Measurements from ENCODE around the gene TRIM24. TPM values are rescaled to one million over a fixed set of nuclear protein-coding genes. Genes with fewer than 3 reads are reported as not detected.
A peak's percentile ranks its signal among the peaks of the same experiment; 100 is the strongest.

Gene TRIM24
- total and polyA plus RNA-seq, 4 donors = 7.5 to 19.7 (median 11.2) TPM

DNA sequence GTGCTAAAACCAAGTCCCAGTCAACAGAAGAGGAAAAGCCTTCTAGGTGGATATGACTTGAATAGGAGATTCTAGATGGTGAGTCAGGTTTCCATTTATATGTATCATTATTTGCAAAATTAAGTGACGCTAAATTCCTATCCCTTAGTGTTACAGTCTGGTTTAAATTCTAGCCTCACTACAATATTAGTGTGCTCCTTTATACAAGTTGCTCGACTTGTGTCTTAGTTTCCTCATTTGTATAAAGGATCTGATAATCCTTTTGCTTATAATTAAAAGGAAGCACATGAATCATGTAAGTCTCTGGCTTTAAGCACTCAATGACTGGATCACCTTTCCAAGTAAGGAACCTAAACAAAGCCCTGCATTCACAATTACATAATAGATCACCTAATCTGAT, 135.4 kb downstream of the TRIM24 start:
- no peak overlapping the region for H3K27ac ChIP-seq (ENCODE audit: low read depth in 1 of 2, low read length in 2 of 2)
- 95% methylated on average over 2 of the region's 2 CpGs for WGBS
- H3K9me3 ChIP-seq (ENCODE audit: control insufficient read depth in 4 of 4, low read length in 3 of 4) = no peaks in the 10 kb centered on the region
- no peaks in the 10 kb centered on the region for H3K36me3 ChIP-seq (ENCODE audit: control insufficient read depth in 4 of 4, insufficient read depth in 3 of 4, low read depth in 1 of 4, low read length in 3 of 4)
- H3K4me3 ChIP-seq (ENCODE audit: low read depth in 1 of 3, low read length in 3 of 3) = no peak overlapping the region
- TF ChIP-seq SP1 (IDR thresholded peaks at IDR 0.05) = no peak
- TF ChIP-seq, protein P1, sequence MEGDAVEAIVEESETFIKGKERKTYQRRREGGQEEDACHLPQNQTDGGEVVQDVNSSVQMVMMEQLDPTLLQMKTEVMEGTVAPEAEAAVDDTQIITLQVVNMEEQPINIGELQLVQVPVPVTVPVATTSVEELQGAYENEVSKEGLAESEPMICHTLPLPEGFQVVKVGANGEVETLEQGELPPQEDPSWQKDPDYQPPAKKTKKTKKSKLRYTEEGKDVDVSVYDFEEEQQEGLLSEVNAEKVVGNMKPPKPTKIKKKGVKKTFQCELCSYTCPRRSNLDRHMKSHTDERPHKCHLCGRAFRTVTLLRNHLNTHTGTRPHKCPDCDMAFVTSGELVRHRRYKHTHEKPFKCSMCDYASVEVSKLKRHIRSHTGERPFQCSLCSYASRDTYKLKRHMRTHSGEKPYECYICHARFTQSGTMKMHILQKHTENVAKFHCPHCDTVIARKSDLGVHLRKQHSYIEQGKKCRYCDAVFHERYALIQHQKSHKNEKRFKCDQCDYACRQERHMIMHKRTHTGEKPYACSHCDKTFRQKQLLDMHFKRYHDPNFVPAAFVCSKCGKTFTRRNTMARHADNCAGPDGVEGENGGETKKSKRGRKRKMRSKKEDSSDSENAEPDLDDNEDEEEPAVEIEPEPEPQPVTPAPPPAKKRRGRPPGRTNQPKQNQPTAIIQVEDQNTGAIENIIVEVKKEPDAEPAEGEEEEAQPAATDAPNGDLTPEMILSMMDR (IDR thresholded peaks at IDR 0.05; ENCODE audit: low read depth, low read length, missing input control) = no peak
- TF ChIP-seq NR2F2 (IDR thresholded peaks at IDR 0.05) = no peak
- no peak for TF ChIP-seq FOXA1 (IDR thresholded peaks at IDR 0.05)
- no peak for TF ChIP-seq RXRA (IDR thresholded peaks at IDR 0.05)
- TF ChIP-seq HNF4G (IDR thresholded peaks at IDR 0.05) = no peak
- TF ChIP-seq GABPA (IDR thresholded peaks at IDR 0.05 in 1 of 2, conservative IDR thresholded peaks at IDR 0.05 in 1 of 2) = no peak
- TF ChIP-seq JUND (IDR thresholded peaks at IDR 0.05) = no peak
- no peak for TF ChIP-seq HNF4A (conservative IDR thresholded peaks at IDR 0.05)
- TF ChIP-seq, protein P2, sequence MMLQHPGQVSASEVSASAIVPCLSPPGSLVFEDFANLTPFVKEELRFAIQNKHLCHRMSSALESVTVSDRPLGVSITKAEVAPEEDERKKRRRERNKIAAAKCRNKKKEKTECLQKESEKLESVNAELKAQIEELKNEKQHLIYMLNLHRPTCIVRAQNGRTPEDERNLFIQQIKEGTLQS (IDR thresholded peaks at IDR 0.05) = no peak
- TF ChIP-seq, protein P3, sequence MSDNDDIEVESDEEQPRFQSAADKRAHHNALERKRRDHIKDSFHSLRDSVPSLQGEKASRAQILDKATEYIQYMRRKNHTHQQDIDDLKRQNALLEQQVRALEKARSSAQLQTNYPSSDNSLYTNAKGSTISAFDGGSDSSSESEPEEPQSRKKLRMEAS (IDR thresholded peaks at IDR 0.05) = no peak
- H3K4me1 ChIP-seq (ENCODE audit: control insufficient read depth in 4 of 4, insufficient read depth in 4 of 4, low read length in 3 of 4) = no peaks in the 10 kb centered on the region
- no peaks in the 10 kb centered on the region for H3K27me3 ChIP-seq (ENCODE audit: control insufficient read depth in 4 of 4, insufficient read depth in 4 of 4, low read length in 3 of 4)
- no peak for DNase-seq (ENCODE audit: low spot score)
- H3K9ac ChIP-seq (ENCODE audit: low read depth in 1 of 2, low read length in 2 of 2) = no peak overlapping the region

DNA sequence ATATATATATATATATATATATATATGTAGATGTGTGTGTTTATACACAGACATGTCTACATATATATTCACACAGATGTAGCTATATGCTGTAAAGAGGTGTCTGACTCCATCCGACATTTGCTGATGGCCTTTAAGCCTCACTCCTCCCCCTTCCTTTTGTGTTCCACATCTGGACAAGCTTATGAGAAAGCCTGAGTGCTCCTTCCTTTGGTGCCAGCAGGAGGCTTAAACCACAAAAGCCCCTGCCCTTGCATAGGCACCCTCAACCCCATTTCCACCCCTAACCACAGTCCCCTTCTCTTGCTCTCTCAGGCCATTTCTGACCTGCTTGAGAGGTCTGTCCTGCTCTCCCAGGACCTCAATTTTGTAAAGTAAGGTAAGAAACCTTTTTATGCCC, 142.4 kb downstream of the TRIM24 start:
- no peak for TF ChIP-seq JUND (IDR thresholded peaks at IDR 0.05)
- TF ChIP-seq EGR1 (IDR thresholded peaks at IDR 0.05; ENCODE audit: low read depth in 2 of 2) = no peak
- TF ChIP-seq HNF4G (IDR thresholded peaks at IDR 0.05) = no peak
- TF ChIP-seq RAD21 (IDR thresholded peaks at IDR 0.05) = no peak
- no peak for TF ChIP-seq RXRA (IDR thresholded peaks at IDR 0.05)
- TF ChIP-seq YY1 (IDR thresholded peaks at IDR 0.05) = no peak
- TF ChIP-seq TAF1 (conservative IDR thresholded peaks at IDR 0.05) = no peak
- TF ChIP-seq SP1 (IDR thresholded peaks at IDR 0.05) = no peak
- TF ChIP-seq, protein P2 (IDR thresholded peaks at IDR 0.05) = no peak
- H3K27ac ChIP-seq (ENCODE audit: low read depth in 1 of 2, low read length in 2 of 2) = no peak overlapping the region
- WGBS = 76% methylated on average over 1 of the region's 1 CpG

DNA sequence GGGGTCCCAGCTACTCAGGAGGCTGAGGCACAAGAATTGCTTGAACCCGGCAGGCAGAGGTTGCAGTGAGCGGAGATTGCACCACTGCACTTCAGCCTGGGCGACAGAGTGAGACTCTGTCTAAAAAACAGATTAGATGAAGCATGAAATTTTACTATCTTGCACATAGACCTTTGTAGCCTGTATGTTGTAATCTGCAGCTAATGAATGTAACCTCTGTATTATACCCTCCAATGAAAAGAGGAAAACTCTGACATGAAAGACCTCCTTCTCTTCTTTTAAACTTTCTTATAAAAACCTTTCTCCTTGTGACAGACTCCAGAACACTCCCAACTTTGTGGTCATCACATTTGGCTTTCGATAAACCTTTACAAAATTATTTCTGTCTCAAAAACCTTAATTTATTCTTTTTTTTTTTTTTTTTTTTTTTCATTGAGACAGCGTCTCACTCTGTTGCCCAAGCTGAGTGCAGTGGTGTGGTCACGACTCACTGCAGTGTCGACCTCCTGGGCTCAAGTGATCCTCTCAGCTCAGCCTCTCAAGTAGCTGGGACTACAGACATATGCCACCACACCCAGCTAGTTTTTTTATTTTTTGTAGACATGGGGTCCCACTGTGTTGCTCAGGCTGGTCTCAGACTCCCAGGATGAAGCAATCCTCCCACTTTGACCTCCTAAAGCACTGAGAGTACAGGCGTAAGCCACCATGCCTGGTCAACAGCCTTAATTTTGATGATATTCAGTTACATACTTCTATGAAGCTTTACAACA, 143.7 kb downstream of the TRIM24 start:
- Histone ChIP-seq H3K4me1 (ENCODE audit: control insufficient read depth in 4 of 4, insufficient read depth in 4 of 4, low read length in 3 of 4) (peaks cover 0 to 19% (median 2%) of the 10 kb centered on the region in 4 donors), H3K27ac (ENCODE audit: low read depth in 1 of 2, low read length in 2 of 2) (no peak overlapping the region), H3K9ac (ENCODE audit: low read depth in 1 of 2, low read length in 2 of 2) (no peak overlapping the region), H3K9me3 (ENCODE audit: control insufficient read depth in 4 of 4, low read length in 3 of 4) (peaks cover 0 to 4% (median 0%) of the 10 kb centered on the region in 4 donors), H3K27me3 (ENCODE audit: control insufficient read depth in 4 of 4, insufficient read depth in 4 of 4, low read length in 3 of 4) (no peaks in the 10 kb centered on the region), H3K36me3 (ENCODE audit: control insufficient read depth in 4 of 4, insufficient read depth in 3 of 4, low read depth in 1 of 4, low read length in 3 of 4) (no peaks in the 10 kb centered on the region), H3K4me3 (ENCODE audit: low read depth in 1 of 3, low read length in 3 of 3) (no peak overlapping the region)
- TF ChIP-seq RAD21 (IDR thresholded peaks at IDR 0.05) = peak in 1 of 2 donors; percentile 27
- TF ChIP-seq HNF4G (IDR thresholded peaks at IDR 0.05) = peak; percentile 54
- TF ChIP-seq RXRA (IDR thresholded peaks at IDR 0.05) = peak; percentile 53 to 65
- no peak for TF ChIP-seq SP1 (IDR thresholded peaks at IDR 0.05)
- TF ChIP-seq, protein P2 (IDR thresholded peaks at IDR 0.05) = peak; percentile 25
- TF ChIP-seq HNF4A (conservative IDR thresholded peaks at IDR 0.05) = peak; percentile 79 to 83
- TF ChIP-seq, protein P4, sequence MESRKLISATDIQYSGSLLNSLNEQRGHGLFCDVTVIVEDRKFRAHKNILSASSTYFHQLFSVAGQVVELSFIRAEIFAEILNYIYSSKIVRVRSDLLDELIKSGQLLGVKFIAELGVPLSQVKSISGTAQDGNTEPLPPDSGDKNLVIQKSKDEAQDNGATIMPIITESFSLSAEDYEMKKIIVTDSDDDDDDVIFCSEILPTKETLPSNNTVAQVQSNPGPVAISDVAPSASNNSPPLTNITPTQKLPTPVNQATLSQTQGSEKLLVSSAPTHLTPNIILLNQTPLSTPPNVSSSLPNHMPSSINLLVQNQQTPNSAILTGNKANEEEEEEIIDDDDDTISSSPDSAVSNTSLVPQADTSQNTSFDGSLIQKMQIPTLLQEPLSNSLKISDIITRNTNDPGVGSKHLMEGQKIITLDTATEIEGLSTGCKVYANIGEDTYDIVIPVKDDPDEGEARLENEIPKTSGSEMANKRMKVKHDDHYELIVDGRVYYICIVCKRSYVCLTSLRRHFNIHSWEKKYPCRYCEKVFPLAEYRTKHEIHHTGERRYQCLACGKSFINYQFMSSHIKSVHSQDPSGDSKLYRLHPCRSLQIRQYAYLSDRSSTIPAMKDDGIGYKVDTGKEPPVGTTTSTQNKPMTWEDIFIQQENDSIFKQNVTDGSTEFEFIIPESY (IDR thresholded peaks at IDR 0.05) = no peak
- peak in 1 of 2 donors; percentile 42 for TF ChIP-seq JUND (IDR thresholded peaks at IDR 0.05)
- TF ChIP-seq, protein P5, sequence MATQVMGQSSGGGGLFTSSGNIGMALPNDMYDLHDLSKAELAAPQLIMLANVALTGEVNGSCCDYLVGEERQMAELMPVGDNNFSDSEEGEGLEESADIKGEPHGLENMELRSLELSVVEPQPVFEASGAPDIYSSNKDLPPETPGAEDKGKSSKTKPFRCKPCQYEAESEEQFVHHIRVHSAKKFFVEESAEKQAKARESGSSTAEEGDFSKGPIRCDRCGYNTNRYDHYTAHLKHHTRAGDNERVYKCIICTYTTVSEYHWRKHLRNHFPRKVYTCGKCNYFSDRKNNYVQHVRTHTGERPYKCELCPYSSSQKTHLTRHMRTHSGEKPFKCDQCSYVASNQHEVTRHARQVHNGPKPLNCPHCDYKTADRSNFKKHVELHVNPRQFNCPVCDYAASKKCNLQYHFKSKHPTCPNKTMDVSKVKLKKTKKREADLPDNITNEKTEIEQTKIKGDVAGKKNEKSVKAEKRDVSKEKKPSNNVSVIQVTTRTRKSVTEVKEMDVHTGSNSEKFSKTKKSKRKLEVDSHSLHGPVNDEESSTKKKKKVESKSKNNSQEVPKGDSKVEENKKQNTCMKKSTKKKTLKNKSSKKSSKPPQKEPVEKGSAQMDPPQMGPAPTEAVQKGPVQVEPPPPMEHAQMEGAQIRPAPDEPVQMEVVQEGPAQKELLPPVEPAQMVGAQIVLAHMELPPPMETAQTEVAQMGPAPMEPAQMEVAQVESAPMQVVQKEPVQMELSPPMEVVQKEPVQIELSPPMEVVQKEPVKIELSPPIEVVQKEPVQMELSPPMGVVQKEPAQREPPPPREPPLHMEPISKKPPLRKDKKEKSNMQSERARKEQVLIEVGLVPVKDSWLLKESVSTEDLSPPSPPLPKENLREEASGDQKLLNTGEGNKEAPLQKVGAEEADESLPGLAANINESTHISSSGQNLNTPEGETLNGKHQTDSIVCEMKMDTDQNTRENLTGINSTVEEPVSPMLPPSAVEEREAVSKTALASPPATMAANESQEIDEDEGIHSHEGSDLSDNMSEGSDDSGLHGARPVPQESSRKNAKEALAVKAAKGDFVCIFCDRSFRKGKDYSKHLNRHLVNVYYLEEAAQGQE (IDR thresholded peaks at IDR 0.05) = no peak
- WGBS = 55% methylated on average over 8 of the region's 8 CpGs
- DNase-seq (ENCODE audit: low spot score) = no peak

More for the DNA sequence above, 142.4 kb downstream of the TRIM24 start:
- no peak overlapping the region for H3K4me3 ChIP-seq (ENCODE audit: low read depth in 1 of 3, low read length in 3 of 3)
- H3K36me3 ChIP-seq (ENCODE audit: control insufficient read depth in 4 of 4, insufficient read depth in 3 of 4, low read depth in 1 of 4, low read length in 3 of 4) = no peaks in the 10 kb centered on the region
- H3K27me3 ChIP-seq (ENCODE audit: control insufficient read depth in 4 of 4, insufficient read depth in 4 of 4, low read length in 3 of 4) = no peaks in the 10 kb centered on the region
- H3K9me3 ChIP-seq (ENCODE audit: control insufficient read depth in 4 of 4, low read length in 3 of 4) = peaks cover 0 to 4% (median 0%) of the 10 kb centered on the region in 4 donors
- H3K4me1 ChIP-seq (ENCODE audit: control insufficient read depth in 4 of 4, insufficient read depth in 4 of 4, low read length in 3 of 4) = peaks cover 0 to 8% (median 0%) of the 10 kb centered on the region in 4 donors
- DNase-seq (ENCODE audit: low spot score) = no peak
- H3K9ac ChIP-seq (ENCODE audit: low read depth in 1 of 2, low read length in 2 of 2) = no peak overlapping the region

Measured in liver (tissue), 9 donors.